Stomach (tissue), 9 donors: ENCODE data around the gene EEIG1. TPM values are rescaled to one million over a fixed set of nuclear protein-coding genes. Genes with fewer than 3 reads are reported as not detected.

Source experiments
- DNase-seq, 2 donors: peaks; one replicate each; pipeline versions ENCODE4 v3.0.0 to v3.0.0-alpha.2; 2013 to 2019
- H3K27ac ChIP-seq, 5 donors: fragments of 200-600 bp in 4 of 5; sonication (generic) in 4 of 5; one replicate each; pipeline ENCODE4 v1.5.1; 2013 to 2019; ENCODE audit warnings: mild to moderate bottlenecking in 1 of 5, moderate library complexity in 1 of 5
- H3K27me3 ChIP-seq, 3 donors: fragments of 200-600 bp; sonication (generic); one replicate each; pipeline ENCODE4 v1.5.1; 2017 to 2019; ENCODE audit warnings: mixed run types in 1 of 3
- H3K36me3 ChIP-seq, 4 donors: fragments of 200-600 bp; sonication (generic); 1 replicate in 3 of 4; 2 replicates in 1 of 4; pipeline ENCODE4 v1.5.1; 2016 to 2019
- H3K4me1 ChIP-seq, 4 donors: fragments of 200-600 bp; sonication (generic); one replicate each; pipeline ENCODE4 v1.5.1; 2016 to 2019
- H3K4me3 ChIP-seq, 4 donors: fragments of 200-600 bp; sonication (generic) in 3 of 4; one replicate each; pipeline ENCODE4 v1.5.1; 2016 to 2019; ENCODE audit warnings: mild to moderate bottlenecking in 1 of 4
- H3K9me3 ChIP-seq, 4 donors: fragments of 200-600 bp; sonication (generic); one replicate each; pipeline ENCODE4 v1.5.1; 2016 to 2019
- CTCF ChIP-seq, 7 experiments: fragments of 450-650 bp in 4 of 7; fragments of 200-600 bp in 3 of 7; sonication (generic) in 3 of 7; IDR thresholded peaks; one replicate each; pipeline ENCODE4 v1.5.1; 2016 to 2019; ENCODE audit warnings: antibody characterized with exemption in 7 of 7, control low read depth in 2 of 7, mild to moderate bottlenecking in 1 of 7
- EP300 ChIP-seq: sonication (generic); formaldehyde crosslinking; IDR thresholded peaks from one replicate; pipeline ENCODE4 v1.6.1; 2017; ENCODE audit warnings: antibody characterized with exemption
- POLR2A ChIP-seq, 4 donors: fragments of 450-650 bp; IDR thresholded peaks; one replicate each; pipeline ENCODE4 v1.6.1; 2016; ENCODE audit warnings: antibody characterized with exemption in 4 of 4, control low read depth in 2 of 4, mild to moderate bottlenecking in 1 of 4, moderate library complexity in 1 of 4
- POLR2AphosphoS5 ChIP-seq, 3 donors: sonication (generic); formaldehyde crosslinking; IDR thresholded peaks; one replicate each; pipeline ENCODE4 v1.6.1; 2016; ENCODE audit warnings: antibody characterized with exemption in 3 of 3
- WGBS, 5 donors: extraction: QIAGEN DNeasy Blood & Tissue Kit in 3 of 5; methylation state at CpG; one replicate each; pipeline versions ENCODE4 v1.1.5 to v1.1.7; 2013 to 2018; 5-methylcytosine and 5-hydroxymethylcytosine counted together
- intact Hi-C: fragments of 100-400 bp; cut with DNase I; formaldehyde crosslinking; loops from one replicate; pipeline ENCODE4 v1.15.1; 2023; ENCODE audit warnings: low total_unique reads
- polyA plus RNA-seq, 3 donors: library from polyadenylated mRNA; stranded (reverse); fragments of 200-250 nt; gene quantifications; one replicate each; pipeline ENCODE4 v1.2.3, GENCODE V29; 2013
- total RNA-seq, 5 donors: library from RNA; depleted of rRNA; stranded (reverse); fragments of >200 nt; gene quantifications; one replicate each; pipeline versions ENCODE4 v1.1.0 to v1.2.3, GENCODE V29; 2014 to 2016
- donor health status: healthy with polysubstance abuse.
- donor health status: Bipolar disorder and iron deficiency.
- donor health status: healthy.

Gene EEIG1
- total and polyA plus RNA-seq, 8 donors = 24.4 to 406 (median 75.8) TPM

DNA sequence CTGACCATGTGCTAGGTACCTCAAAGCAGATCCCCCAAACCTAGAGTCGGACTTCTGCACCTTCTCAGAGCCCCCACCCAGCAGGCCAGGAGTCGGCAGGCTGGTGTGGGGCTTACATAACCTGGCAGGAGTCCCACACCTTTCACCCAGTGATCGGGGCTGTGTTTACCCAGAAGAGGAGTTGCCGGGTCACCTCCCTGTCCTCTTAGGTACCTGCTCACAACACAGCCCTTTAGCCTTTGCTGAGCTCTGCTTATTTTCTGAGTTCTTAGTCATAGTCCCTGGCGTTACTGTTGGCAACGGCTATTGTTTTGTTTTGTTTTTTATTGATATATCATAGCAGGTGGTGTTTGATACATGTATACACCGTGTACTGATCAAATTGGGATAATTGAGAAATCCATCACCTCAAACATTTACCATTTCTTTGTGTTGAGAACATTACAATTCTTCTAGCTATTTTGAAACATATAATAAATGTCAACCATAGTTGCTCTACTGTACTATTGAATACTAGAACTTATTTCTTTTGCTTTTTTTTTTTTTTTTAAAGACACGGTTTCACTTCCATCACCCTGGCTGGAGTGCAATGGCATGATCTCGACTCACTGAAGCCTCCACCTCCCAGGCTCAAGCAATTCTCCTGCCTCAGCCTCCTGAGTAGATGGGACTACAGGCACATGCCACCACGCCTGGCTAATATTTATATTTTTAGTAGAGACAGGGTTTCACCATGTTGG is 10.4 kb upstream of the EEIG1 start:
- peak overlapping the region in 3 of 5 donors; percentile 69 to 70 (median 70) for H3K27ac ChIP-seq
- intact Hi-C loops = no loop called here
- H3K4me3 ChIP-seq = no peak overlapping the region
- peaks cover 0 to 15% (median 8%) of the 10 kb centered on the region in 4 donors for H3K4me1 ChIP-seq
- DNase-seq = peak; percentile 70 to 89
- H3K36me3 ChIP-seq = no peaks in the 10 kb centered on the region
- 41 to 56% (median 50%) methylated on average over 10 of the region's 10 CpGs for WGBS, 5 donors
- TF ChIP-seq POLR2A (IDR thresholded peaks at IDR 0.05) = no peak
- TF ChIP-seq POLR2AphosphoS5 (IDR thresholded peaks at IDR 0.05) = peak in 2 of 3 donors; percentile 18 to 52
- no peak for TF ChIP-seq EP300
- H3K9me3 ChIP-seq = no peaks in the 10 kb centered on the region
- no peaks in the 10 kb centered on the region for H3K27me3 ChIP-seq

DNA sequence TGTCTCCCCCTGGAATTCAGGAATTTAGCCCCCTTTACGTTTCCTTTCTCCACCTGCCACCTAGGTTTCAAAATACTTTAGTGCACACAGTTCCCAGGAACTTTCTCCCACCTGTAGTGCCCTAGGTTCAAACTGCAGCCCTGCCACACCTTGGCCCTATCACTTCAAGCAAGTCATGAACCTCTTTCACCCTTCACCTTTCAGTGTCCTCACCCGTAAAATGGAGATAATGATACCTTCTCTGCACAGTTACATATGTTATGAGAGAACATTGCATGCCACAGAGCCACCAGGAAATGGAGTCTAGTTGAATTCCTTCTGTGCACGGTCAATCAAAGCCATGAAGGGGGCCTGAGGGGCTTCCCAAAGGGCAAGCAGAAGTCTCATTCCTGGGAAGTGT is 9.8 kb upstream of the EEIG1 start:
- TF ChIP-seq POLR2A (IDR thresholded peaks at IDR 0.05) (no peak), EP300 (no peak), POLR2AphosphoS5 (IDR thresholded peaks at IDR 0.05) (no peak), CTCF (IDR thresholded peaks at IDR 0.05) (no peak)
- WGBS, 5 donors = 71 to 82% (median 72%) methylated on average over 3 of the region's 3 CpGs
- H3K27ac ChIP-seq = peak overlapping the region in 3 of 5 donors; percentile 69 to 70 (median 70)

GRCh38 chr9:127989094-127989493 is 8.3 kb upstream of the EEIG1 start:
- no peaks in the 10 kb centered on the region for H3K36me3 ChIP-seq
- peaks cover 0 to 19% (median 8%) of the 10 kb centered on the region in 4 donors for H3K4me1 ChIP-seq
- 58 to 89% (median 69%) methylated on average over 4 of the region's 4 CpGs for WGBS, 5 donors
- no peak overlapping the region for H3K4me3 ChIP-seq
- H3K9me3 ChIP-seq = no peaks in the 10 kb centered on the region
- no peak for DNase-seq
- intact Hi-C loops = loop anchor here (10.0 kb wide), 1 partner anchor 46 kb away; no protein-coding TSS in a partner anchor
- TF ChIP-seq POLR2A (IDR thresholded peaks at IDR 0.05) = no peak
- no peak for TF ChIP-seq POLR2AphosphoS5 (IDR thresholded peaks at IDR 0.05)
- TF ChIP-seq EP300 = no peak
- TF ChIP-seq CTCF (IDR thresholded peaks at IDR 0.05) = no peak
- H3K27me3 ChIP-seq = no peaks in the 10 kb centered on the region
- H3K27ac ChIP-seq = peak overlapping the region in 3 of 5 donors; percentile 20 to 85 (median 85)

More for the DNA sequence above, 9.8 kb upstream of the EEIG1 start:
- H3K27me3 ChIP-seq = no peaks in the 10 kb centered on the region
- H3K4me3 ChIP-seq = no peak overlapping the region
- H3K36me3 ChIP-seq = no peaks in the 10 kb centered on the region
- no peak for DNase-seq
- peaks cover 0 to 19% (median 8%) of the 10 kb centered on the region in 4 donors for H3K4me1 ChIP-seq
- H3K9me3 ChIP-seq = no peaks in the 10 kb centered on the region
- intact Hi-C loops = no loop called here

GRCh38 chr9:127987103-127987614 is 6.4 kb upstream of the EEIG1 start:
- Histone ChIP-seq H3K4me3 (no peak overlapping the region), H3K27ac (peak overlapping the region; percentile 76 to 85 (median 77)), H3K27me3 (no peaks in the 10 kb centered on the region), H3K36me3 (no peaks in the 10 kb centered on the region), H3K9me3 (no peaks in the 10 kb centered on the region), H3K4me1 (peaks cover 0 to 33% (median 8%) of the 10 kb centered on the region in 4 donors)
- peak; percentile 81 to 92 for DNase-seq
- intact Hi-C loops = loop anchor here (10.0 kb wide), 1 partner anchor 48 kb away; no protein-coding TSS in a partner anchor
- 28 to 51% (median 44%) methylated on average over 6 to 9 of the region's 9 CpGs for WGBS, 5 donors
- TF ChIP-seq POLR2AphosphoS5 (IDR thresholded peaks at IDR 0.05) = peak in 2 of 3 donors; percentile 84 to 92
- no peak for TF ChIP-seq EP300

GRCh38 chr9:127985011-127985410 is 4.2 kb upstream of the EEIG1 start:
- intact Hi-C loops = loop anchor here (10.0 kb wide), 1 partner anchor 50 kb away; no protein-coding TSS in a partner anchor
- DNase-seq = no peak
- no peaks in the 10 kb centered on the region for H3K36me3 ChIP-seq
- WGBS, 5 donors = 57 to 74% (median 72%) methylated on average over 3 of the region's 3 CpGs
- H3K9me3 ChIP-seq = no peaks in the 10 kb centered on the region
- H3K27me3 ChIP-seq = no peaks in the 10 kb centered on the region
- H3K4me3 ChIP-seq = no peak overlapping the region
- peaks cover 10 to 37% (median 14%) of the 10 kb centered on the region in 4 donors for H3K4me1 ChIP-seq
- no peak for TF ChIP-seq CTCF (IDR thresholded peaks at IDR 0.05)
- no peak for TF ChIP-seq POLR2AphosphoS5 (IDR thresholded peaks at IDR 0.05)
- TF ChIP-seq POLR2A (IDR thresholded peaks at IDR 0.05) = no peak
- TF ChIP-seq EP300 = no peak
- H3K27ac ChIP-seq = peak overlapping the region in 3 of 5 donors; percentile 1 to 51 (median 30)
